ENCODE data around the gene STAU1.

GRCh38 chr20:49119988-49120387 lies 68.1 kb downstream of the STAU1 start:
- no peak for TF ChIP-seq ZBTB33 (IDR thresholded peaks at IDR 0.05)
- no peak for TF ChIP-seq CTCF (IDR thresholded peaks at IDR 0.05; ENCODE audit: low read depth, low read length, missing input control)
- no peak for TF ChIP-seq REST (IDR thresholded peaks at IDR 0.05)

Measured in liver (tissue), 2 donors.